Erythroblast (primary cell): ENCODE data around the gene DDN.

Source experiments
- GATA1 ChIP-seq: IDR thresholded peaks from 2 replicates; pipeline ENCODE4 v1.6.1; 2011; ENCODE audit warnings: low read depth, mild to moderate bottlenecking, control low read depth, low read length, moderate library complexity
- POLR2A ChIP-seq: IDR thresholded peaks from 2 replicates; pipeline ENCODE4 v1.6.1; 2011; ENCODE audit warnings: mild to moderate bottlenecking, low read length

GRCh38 chr12:49046129-49046895, 47.1 kb upstream of the DDN start:
- TF ChIP-seq POLR2A (no peak), GATA1 (no peak)
